HG03439 (cell line): Measurements from ENCODE around the gene ANG.
"Not testable (repeated sequence)": the region's sequence is repeated elsewhere in the genome, so short reads cannot be mapped to it uniquely, and the experiment has no call there.

Experiments
- ATAC-seq: cut with Tn5 transposase; IDR thresholded peaks from one replicate; pipeline ENCODE4 v1.9.1; 2021; ENCODE audit warnings: mild to moderate bottlenecking, moderate library complexity; ENCODE audit not compliant: unreplicated experiment

The ANG gene

DNA sequence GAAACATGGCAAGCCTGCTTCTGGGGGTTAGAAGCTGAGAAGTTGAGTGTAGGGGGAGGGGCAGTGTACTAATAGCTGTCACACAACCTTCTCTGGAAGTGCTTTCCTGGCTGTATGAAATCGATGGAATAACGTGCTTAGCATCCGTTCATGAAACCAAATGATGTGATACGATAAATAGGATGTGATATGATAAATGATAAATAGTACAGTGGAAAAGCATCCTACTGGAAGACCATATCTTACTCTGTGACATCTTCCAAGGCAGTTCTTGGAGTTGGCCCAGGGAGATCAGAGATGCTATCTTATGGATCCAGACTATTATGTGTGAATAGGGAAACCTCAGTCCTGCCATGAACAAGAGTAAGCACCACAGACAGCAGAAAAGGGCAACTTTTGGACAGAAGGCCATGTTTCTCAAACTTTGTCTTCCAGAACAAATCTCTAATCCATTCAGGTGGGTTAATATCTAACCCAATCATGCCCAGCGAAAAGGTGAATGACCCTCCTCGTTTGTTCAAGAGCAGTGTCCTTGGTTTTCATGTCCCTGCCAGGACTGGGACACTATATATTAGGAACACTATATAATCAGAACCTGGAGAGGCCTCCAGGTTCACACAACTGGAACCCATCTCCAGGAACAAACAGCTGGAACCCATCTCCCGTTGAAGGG lies at the start of gene ANG:
TSS of gene ANG (plus strand) at position 598 of the 673 bp plus-strand sequence. CDS start 4,801 bp downstream, outside the sequence.
- no peak for ATAC-seq

DNA sequence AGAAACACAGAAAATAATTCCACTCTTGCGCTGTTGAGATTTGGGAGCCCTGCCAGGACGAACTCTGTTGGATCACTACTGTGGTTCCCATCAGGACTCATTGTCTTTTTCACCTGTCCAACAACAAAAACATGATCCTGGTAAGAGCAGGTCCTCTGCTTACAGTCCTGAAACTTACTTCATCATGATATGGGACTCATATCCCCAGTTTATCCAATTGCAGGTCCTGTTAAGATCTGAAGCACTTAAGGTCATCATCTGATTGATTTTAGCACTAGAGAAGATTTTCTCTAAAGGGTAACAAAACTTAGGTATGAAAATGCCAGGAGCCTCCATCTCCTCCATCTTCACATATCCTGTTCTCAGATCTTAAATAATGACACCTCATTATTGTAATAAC lies 47.0 kb upstream of the ANG start, which contains the start of gene OR6S1:
TSS of gene OR6S1 (minus strand) at position 101 of the 400 bp plus-strand sequence. CDS start at position 101, 0 bp downstream.
- no peak for ATAC-seq

DNA sequence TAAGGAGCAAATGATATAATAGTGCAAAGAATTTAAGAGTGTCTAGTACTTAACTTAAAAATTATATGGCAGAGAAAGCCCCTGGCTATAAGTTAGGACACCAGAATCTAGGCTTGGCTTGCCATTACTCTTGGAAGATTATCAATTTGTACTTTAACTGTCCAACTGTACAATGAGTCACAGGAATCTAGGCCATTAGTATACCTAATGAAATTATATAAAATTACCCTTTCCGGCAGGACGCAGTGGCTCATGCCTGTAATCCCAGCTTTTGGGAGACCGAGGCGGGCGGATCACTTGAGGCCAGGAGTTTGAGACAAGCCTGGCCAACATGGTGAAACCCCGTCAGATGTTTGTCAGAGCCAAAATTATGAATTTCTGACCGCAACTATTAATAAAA lies 46.4 kb upstream of the ANG start:
- ATAC-seq, result no peak

DNA sequence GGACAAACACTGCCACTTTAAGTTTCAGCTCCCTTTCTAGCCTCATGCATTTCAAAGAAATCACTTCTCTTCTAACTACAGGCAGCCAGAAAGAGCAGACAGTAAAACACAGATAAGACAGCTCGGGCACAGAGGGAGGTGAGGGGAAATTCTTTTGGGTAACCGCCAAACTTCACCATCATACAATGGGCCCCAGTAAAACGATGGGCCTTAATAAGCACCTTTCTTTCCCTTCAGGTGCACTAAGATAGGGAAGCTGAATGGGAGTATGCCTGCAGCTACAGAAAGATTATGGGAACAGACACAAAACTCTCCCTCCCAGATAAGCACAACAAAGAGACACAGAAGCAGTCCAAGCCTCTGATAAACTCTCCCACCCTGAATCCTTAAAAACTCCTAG lies 45.8 kb upstream of the ANG start:
- ATAC-seq, result not testable (repeated sequence)

DNA sequence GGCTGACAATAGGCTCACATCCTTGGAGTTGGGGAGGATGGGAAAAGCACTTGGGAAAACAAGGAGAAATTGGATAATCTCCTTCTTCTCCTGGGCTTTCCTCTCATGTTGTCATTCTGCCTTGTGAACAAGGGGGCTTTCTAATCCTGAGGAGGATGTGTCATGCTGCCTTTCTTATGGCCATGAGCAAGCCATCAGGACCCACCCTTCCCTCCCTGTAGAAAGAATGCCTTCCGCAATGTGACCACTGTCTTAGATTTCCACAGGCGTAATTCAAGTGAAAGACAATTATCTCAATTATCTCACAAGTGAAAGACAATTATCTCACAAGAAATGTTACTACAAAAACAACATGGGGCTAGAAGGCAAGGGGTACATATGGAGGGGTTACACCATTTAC lies 44.0 kb upstream of the ANG start:
- ATAC-seq, result no peak

DNA sequence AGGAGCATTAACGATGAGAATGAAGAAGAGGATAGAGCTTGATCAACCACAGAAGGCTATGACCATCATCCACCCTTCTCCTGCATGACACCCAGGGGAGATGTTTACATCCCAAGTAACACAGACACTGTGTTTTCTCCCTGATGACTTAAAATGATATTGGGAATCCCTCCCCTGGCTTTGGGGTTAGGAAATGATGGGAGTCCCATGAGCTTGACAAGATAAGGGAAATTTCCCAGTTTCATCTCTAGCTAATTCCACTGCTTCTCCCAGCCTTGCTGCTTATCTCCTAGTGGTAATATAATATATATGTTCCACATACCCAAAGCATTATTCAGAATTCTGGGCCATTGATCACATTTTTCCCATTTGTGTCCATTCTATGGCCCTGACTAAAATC lies 43.1 kb upstream of the ANG start:
- ATAC-seq, result no peak

DNA sequence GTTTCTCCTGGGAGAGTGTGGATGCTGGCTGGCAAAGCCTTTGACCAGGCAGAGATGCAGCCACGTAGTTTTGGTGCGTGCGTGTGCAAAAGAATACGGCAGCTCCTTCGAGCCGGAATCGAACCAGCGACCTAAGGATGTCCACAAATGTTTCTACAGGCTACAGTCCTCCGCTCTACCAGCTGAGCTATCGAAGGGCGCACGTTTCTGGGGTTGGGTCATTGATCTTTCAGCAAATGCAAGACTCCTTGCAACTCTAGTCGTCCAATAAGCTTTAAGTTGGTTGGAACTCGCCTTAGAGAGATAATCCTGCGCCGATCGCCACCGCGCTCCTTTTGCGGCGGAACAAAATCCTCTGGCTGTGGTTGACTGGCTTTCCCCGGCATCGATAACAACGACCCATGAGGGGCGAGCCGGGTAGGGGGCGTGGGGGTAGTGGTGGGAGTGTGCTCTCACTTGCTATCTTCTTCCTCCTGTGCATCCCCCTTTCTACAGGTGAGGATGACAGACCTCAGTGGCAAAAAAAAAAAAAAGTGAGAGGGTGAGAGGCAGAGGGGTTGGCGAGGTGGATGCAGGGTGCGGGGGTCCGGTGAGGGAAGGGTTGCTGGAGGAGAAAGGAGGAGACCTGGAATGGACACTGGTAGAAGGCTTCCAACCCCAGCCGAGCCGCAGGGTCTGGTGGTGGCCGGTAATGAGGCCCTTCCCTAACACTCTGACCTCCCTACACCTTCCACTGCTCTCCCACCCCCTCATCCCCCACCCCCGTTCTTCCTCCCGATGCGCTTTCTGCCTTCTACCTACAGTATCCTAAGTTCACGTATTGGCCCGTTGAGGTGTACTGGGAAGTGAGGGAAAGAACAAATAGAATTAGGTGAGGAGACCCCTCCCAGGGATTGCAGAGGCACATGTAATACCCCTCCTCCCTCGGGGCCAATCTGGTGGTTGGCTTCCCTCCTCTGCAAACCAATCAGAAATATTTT lies 35.3 kb upstream of the ANG start:
- no peak for ATAC-seq

DNA sequence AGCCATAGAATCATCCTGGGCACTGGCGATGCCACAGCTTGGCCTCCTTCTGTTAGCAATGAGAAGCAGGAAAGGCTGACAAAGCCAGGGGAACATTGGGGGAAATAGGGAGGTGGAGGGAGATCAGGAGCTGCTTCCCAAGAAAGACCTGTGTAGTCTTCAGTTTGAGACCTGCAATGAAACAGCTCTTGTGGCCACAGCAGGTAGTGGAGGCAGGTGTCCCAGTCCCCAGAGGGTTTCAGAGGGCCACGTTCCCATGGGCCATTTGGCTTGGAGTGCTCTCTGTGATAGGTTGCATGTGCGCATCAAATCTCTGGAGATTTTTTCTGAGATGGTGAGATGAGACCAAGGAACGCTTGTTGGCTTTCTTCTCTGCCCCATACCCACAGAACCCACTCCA lies 32.7 kb upstream of the ANG start:
- ATAC-seq, result no peak

DNA sequence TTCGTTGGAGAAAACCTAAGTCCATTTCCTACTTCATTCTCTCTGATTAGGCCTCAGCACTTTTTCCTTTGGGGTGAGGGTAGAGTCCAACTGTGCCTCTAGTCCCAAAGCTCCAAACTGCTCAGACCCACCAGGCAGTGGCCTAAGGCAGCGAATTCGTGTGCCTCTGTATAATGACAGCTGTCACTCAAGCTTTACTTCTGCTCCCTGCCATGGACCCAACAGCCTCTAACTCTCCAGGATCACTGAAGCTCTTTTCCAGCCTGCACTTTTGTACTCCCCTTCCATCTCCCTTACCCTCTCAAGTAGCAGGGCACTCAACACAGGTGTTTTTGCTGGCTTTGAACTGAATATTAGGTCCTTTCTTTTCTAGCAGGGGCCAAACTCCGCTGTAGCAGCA lies 32.3 kb upstream of the ANG start:
- ATAC-seq, result no peak

DNA sequence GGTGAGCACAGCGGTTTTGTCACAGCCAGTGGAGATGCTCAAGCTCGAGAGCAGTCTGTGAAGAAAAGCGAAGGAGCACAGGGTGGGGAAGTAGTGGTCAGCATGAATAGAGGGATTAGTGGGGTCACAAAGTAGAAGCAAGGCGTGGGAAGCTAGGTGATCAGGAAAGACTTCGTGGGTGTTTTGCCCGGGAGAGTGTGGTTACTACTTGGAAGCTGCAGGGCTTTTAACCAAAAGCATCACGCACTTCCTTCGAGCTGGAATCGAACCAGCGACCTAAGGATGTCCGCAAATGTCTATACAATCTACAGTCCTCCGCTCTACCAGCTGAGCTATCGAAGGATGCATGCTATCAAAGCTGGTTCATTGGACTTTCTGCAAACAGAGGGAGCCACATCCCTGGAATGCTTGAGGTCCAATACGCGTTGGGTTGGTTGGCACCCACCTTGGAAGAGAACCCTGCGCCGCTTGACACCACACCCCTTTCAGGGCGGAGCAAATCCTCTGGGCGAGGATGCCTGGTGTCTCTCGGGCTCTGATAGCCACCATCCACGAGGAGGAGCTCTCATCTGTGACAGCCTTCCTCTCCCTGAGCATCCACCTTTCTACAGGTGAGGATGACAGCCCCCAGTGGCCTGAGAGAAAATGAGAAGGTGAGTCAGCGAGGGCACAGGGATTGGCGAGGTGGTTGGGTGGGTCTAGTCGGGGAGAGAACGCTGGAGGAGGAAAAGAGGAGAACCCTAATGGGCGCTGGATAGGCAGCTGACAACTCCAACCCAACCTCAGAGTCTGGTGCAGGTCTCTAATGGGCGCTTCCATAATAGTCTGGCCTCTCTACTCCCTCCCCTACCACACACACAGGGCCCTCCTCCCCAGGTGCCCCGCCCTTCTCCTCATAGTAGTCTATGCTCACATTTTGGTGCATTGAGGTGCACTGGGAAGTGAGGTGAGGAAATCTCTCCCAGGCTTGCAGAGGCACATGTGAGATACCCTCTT lies 31.1 kb upstream of the ANG start:
- ATAC-seq, result no peak

DNA sequence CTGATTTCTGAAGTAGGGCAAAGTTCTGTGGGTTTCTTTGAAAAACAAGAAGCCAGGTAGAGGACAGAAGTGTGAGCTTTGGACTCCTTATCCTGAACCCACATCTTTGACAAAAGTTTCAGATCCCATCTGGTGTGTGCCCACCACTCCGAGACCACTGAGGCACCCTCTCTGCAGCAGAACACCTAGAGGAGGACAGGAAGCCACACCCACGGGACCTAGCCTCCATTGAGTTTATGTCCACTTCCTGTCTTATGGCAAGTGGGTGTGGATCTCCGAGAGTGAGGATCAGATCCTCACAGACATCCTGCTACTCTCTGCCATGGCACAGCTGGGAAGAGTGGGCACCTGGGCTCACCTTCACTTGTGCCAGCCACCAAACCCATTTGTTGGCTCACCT lies 30.3 kb upstream of the ANG start:
- no peak for ATAC-seq

DNA sequence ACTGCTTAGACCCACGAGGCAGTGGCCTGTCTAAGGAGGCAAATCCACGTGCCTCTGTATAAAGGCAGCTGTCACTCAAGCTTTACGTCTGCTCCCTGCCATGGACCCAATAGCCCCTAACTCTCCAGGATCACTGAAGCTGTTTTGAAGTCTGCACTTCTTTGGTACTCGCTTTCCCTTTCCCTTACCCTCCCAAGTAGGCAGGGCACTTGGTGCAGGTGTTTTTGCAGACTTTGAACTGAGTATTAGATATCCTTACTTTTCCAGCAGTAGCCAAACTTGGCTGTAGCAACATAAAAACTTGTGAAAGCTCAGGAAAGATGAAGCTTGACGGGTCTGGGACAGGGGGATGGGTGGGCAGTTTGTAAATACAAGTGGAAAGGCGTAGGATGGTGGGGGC lies 29.2 kb upstream of the ANG start:
- ATAC-seq, result no peak

DNA sequence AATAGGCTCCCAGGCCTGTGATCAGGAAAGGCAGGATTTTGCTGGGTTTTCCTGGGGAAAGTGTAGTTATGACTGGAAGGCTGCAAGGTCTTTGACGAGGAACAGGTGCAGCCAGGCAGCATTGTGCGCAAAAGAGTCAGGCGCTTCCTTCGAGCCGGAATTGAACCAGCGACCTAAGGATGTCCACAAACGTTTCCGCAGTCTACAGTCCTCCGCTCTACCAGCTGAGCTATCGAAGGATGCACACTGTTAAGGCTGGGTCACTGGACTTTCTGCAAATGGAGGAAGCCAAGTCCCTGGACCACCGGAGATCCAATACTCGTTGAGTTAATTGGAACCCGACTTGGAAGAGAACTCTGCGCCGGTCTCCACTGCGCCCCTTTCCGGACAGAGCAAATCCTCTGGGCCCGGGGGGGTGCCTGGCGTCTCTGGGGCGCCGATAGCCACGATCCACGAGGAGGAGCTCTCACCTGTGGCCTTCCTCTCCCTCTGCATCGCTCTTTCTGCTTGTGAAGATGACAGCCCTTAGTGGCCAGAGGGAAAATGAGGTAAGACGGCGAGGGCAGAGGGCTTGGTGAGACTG lies 28.7 kb upstream of the ANG start:
- no peak for ATAC-seq

DNA sequence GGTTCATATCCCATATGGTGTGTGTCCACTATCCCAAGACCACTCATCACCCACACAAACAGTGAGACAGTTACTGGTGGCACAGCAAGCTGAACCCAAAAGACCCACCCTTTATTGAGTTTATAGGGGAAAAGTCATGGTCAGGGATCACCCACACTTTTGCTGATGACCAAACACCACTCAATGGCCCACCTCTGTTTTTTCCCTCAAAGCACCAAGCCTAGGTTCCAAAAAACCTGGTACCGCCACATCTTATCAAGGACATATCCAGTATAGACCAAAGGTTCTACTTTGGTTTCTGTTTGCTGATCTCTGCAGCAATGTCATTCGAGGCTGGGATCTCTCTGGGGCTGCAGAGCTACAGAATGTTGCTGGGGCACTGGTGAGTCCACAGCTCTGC lies 27.4 kb upstream of the ANG start:
- ATAC-seq, result no peak

DNA sequence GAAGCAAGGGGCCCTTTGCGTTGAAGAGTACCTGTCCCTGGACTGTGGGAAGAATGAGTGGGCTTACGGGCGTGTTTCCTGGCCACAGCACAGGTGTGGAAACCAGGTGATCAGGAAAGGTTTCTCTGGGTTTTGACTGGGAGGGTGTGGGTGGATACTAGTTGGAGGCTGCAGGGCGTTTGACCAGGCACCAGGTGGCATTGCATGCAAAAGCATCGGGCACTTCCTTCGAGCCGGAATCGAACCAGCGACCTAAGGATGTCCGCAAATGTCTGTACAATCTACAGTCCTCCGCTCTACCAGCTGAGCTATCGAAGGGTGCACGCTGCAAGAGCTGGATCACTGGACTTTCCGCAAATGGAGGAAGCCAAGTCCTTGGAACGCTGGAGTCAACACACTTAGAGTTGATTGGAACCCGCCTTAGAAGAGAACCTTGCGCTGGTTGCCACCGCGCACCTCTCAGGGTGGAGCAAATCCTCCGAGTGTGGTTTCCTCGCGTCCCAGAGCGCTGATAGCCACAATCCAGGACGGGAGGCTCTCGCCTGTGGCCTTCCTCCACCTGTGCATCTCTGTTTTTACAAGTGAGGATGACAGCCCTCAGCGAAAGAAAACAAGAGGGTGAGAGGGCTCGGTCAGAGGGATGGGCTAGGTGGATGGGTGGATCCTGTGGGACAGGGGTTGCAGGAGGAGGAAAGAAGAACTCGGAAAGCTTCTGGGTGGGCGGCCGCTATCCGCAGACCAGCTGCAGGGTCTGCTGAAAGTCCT lies 25.4 kb upstream of the ANG start:
- ATAC-seq, result peak; percentile 57

DNA sequence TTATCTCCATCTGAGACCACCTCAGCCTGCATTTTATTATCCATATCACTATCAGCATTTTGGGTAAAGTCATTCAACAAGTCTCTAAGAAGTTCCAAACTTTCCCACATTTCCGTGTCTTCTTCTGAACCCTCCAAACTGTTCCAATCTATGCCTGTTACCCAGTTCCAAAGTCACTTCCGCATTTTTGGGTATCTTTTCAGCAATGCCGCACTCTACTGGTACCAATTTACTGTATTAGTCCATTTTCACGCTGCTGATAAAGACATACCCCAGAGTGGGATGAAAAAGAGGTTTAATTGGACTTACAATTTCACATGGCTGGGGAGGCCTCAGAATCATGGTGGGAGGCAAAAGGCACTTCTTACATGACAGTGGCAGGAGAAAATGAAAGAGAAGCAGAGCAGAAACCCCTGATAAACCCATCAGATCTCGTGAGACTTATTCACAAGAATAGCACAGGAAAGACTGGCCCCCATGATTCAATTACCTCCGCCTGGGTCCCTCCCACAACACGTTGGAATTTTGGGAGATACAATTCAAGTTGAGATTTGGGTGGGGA lies 22.1 kb upstream of the ANG start:
- not testable (repeated sequence) for ATAC-seq

DNA sequence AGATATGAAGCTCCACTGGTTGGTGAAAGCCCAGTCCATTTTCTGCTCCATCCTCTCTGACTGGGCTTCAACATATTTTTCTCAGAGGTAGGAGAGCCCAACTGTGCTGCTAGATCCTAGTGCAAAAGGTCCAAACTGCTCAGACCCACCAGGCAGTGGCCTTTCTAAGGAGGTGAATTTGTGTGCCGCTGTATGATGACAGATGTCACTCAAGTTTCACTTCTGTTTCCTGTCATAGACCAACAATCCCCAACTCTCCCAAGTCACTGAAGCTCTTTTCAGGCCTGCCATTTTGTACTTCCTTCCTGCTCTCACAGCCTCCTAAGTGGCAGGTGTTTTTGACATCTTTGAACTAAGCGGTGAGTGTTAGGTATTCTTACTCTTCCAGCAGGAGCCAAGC lies 20.6 kb upstream of the ANG start:
- ATAC-seq, result peak; percentile 73

DNA sequence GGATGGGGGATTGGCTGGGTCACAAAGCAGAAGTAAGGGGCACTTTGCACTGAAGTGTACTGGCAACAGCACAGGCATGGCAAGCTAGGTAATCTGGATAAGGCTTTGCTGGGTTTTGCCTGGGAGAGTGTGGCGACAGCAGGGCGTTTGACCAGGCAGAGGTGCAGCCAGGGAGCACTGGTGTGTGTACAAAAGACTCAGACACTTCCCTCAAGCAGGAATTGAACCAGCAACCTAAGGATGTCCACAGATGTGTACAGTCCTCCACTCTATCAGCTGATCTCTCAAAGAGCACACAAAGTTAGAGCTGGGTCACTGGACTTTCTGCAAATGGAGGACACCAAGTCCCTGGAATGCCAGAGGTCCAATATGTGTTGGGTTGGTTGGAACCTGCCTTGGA lies 19.6 kb upstream of the ANG start:
- ATAC-seq, result no peak

DNA sequence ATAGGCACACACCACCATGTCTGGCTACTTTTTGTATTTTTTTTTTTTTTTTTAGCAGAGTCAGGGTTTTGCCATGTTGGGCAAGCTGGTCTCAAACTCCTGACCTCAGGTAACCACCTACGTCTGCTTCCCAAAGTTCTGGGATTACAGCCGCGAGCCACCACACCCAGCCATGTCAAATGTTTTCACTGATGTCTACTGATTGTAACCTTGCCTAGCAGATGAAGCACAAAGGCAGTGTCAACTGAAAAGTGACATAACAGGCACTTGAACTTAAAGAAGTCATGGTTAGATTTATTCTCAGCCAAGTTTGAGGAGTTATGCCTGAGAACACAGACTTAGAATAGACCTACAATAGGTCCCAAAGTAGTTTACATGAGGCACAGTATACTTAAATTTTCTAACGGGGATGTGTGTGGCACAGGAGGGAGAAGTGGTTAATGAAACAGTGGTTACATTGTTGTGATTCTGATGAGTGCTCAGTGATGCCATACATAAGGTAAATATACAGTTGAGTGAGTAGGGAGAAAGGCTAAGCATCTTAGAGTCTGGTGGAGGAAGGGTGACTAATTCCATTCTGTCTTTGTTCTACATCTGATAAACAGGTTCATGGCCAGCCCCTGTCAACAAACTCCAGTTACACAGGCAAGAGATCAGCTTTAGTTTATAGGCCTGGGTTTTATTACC lies 16.8 kb upstream of the ANG start:
- ATAC-seq, result no peak
